Stimulated activated CD4-positive, alpha-beta T cell treated with anti-CD3 and anti-CD28 coated beads, Interleukin-2, amount 100 ng/mL, for 24 hours (primary cell): ENCODE results near the gene PYGB.

ENCODE experiments used
- DNase-seq, 2 donors: peaks; one replicate each; pipeline ENCODE4 v3.0.0-alpha.2; 2020

The PYGB gene

DNA sequence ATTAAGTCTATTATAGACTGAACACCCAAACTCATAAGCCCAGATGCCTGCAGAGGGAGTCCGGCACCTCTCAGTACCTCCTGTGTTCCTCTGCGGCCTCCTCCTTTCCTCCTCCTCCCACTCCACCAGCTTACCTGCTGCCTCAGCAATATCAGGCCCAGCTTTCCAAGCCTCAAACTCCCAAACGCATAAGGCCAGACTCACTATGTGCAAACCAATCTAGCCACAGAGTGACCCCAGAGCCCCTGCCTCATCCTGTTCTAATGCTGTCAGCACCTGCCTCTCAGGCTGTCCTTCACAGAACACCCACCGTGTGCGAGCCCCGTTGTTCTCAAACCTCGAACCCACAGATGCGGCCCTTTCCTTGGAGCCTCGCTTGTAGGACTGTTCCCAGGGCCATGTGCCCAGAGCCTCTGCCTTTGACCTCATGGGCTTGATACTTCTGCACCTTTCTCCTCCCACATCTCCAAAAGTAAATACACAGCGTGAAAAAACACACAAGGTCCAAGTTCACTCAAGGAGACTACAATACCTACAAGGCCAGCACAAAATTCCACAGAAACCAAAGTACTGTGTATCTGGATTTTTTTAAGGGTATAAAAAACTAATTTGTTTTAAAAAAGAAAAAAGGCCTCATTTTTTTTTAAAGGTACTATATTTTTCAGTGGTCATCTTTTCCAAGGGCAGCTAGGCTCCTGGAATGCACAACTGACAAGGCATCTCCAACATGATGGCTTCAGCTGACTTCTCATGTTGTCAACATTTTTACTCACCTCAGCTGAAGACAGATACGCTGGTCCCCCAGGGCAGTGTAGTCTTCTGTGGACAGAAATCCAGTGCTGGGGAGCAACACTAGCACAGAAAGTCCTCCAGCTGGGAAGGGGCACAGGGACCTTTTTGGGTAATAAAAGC is 90.5 kb downstream of the PYGB start:
- DNase-seq, result no peak

DNA sequence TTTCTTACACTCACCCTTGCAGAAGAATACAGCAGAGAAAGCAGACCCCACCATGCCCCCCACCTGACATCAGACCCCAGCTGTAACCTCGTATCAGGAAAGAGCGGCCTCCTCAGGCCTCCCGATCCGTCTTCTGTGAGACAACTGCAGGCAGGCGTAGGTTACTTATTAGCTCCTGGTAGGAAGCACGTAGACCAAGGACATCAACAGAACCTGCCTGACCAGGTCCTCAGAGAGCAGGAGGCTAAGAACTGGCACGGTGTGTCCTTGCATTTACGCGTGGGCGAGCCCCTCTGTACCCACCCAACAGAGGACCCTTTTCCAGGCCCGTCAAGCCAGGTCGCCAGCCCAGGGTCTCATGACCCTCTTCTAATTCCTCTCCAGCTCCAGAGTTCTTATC is 91.7 kb downstream of the PYGB start:
- no peak for DNase-seq

DNA sequence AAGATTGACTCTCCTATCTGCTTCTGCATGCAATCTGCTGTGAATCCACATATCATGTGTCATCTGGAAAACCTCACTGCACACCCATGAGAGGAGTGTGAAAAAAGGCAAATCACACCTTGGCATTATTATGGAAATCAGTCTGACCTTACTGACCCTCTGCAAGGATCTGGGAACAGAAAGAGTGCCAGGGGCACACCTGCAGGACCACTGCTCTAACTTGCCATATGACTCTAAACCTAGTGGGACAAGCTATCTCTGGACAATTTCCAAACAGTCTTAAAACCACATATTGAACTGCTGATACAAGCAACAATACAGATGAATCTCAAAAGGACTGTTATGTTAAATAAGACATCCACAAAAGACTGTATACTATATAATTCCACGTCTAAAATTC is 92.5 kb downstream of the PYGB start:
- no peak for DNase-seq

DNA sequence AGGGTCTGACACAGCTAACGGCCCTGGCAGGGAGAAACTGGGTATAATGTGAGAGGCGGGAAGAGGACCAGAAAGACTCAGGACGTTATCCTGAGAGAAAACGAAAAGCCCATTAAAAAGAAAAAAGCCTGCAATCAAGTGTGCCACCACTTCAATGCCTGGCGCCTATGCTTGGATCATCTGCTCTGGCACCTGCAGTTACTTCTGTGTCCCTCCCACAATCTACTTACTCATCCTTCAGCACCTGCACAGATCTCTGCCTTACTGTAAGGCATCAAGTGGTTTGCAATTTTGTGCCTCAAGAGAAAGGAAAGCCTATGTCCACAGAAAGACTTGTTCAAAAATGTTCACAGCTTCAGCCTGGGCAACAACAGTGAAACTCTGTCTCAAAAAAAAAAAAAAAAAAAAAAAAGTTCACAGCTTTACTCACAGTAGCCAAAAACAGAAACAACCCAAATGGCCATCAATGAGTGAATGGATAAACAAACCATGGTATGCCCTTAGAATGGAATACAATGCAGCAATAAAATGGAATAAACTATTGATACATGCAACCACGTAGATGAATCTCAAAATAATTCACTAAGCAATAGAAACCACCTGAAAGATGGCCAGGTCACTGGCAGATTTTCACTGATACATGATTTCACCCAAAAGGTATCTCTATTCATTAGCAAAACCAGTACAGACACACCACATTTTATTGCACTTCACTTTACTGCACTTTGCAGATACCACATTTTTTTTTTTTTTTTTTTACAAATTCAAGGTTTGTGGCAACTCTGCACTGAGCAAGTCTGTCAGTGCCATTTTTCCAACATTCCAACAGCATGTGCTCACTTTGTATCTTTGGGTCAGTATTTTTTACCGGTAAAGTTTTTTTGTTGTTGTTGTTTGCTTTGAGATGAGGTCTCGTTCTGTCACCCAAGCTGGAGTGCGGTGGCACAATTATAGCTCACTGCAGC is 94.1 kb downstream of the PYGB start:
- no peak for DNase-seq

GRCh38 chr20:25344634-25345033 is 96.7 kb downstream of the PYGB start:
- DNase-seq, result no peak

- DNase-seq, result no peak
Observed at GRCh38 chr20:25345721-25346120, 97.8 kb downstream of the PYGB start.

- DNase-seq, result no peak
Observed at GRCh38 chr20:25346349-25346748, 98.5 kb downstream of the PYGB start.
